Fibroblast of skin of left biceps (primary cell): ENCODE results near the gene MYH1.
"Not testable (repeated sequence)": the region's sequence is repeated elsewhere in the genome, so short reads cannot be mapped to it uniquely, and the experiment has no call there.

ENCODE experiments used
- DNase-seq, 2 experiments: peaks; one replicate each; pipeline ENCODE4 v3.0.0-alpha.2; 2013; ENCODE audit warnings: low read depth in 2 of 2

The MYH1 gene

DNA sequence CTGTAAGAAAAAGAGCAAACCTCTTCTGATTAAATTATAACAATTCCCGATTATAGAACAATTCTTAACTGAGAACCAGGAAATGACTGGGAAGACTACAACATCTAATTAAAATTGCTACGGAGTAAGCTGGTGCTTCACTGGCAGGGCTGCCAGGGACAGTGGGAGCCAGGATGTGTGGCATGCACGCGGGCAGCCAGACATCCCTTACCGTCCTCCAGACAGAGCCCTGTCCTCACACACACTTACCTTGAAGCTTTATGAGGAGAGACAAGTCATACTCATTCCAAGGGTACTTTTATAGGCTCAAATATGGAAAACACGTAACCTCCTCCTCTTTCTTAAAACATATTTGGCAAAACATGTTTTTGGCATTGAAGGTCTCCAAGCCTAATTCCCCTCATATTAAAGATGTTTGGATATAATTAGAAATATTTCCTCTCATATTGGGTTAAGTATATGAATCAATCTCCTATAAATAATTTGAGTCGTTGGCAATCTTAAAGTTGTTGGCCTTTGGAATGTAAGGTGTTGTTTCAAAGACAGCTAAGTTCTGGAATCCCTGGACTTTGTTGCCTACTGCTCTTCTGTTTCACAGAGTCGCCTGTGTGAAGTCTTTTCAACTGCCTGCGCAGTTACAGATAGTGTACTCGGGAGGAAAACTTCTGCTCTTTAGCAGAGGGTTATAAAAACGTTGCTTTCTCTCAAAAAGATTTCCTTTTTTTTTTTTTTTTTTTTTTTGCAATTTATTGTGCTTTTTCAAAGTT lies at the start of gene MYH1:
TSS of gene MYH1 (minus strand) at position 272 of the 767 bp plus-strand sequence. CDS start 1,900 bp downstream, outside the sequence.
- DNase-seq = no peak

DNA sequence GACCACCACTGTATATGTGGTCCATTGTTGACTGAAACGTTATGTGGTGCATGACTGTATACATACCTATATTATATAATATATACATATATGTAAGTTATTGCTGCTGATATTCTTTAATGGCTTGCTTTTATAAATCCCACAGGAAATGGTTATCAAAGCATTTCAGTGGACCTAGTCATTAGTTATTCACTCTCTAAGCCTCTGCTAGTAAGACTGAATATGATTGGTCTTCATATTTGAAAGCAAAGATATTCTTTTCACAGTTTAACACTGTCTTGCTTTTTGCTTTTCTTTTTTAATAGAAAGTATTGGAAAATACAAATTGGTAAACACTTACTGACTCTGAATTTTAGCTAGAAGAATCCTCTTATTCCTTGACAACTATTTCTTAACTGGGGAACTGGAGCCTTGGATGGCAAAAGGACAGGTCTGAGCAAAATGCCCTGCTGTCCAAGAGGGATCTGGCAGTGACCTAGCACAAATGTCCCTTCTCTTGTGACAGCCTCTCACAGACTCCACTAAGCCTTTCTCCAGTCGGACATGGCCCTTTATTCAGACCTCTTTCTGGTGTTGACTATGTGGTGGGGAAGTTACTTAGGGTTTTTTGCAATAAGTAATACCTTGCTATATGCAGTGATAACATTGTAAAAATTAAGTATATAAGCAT lies 45.8 kb upstream of the MYH1 start:
- DNase-seq = no peak

GRCh38 chr17:10558049-10558448 lies 39.7 kb upstream of the MYH1 start:
- no peak for DNase-seq

- DNase-seq = no peak
Observed at GRCh38 chr17:10557422-10557821, 39.1 kb upstream of the MYH1 start.

GRCh38 chr17:10556301-10557005 lies 38.1 kb upstream of the MYH1 start:
- no peak for DNase-seq

GRCh38 chr17:10550014-10550413 lies 31.7 kb upstream of the MYH1 start:
- DNase-seq = no peak

- DNase-seq = no peak
Observed at GRCh38 chr17:10549096-10549842, 30.9 kb upstream of the MYH1 start, which contains the start of gene MYH2. MYH2 (minus strand) TSS chr17:10549658; CDS start chr17:10547920, 1,738 bp downstream.

GRCh38 chr17:10547351-10547750 lies 29.0 kb upstream of the MYH1 start:
- DNase-seq = no peak

DNA sequence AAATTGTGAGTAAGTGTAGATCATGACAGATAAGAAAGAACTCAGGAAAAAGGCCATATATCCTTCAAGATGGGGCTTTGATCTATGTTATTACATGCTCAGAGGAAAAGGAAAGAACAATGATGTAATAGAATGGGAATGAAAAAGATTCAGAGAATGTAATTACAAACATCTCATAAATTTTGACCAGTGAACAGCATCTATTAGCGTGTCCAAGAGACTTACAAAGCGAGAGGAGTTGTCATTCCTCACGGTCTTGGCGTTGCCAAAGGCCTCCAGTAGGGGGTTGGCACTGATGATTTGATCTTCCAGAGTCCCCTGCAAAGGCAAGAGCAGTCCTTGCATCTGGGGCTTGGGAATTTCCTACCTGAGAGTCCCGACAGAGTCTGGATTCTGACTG lies 25.1 kb upstream of the MYH1 start:
- not testable (repeated sequence) for DNase-seq

GRCh38 chr17:10541179-10541578 lies 22.8 kb upstream of the MYH1 start:
- DNase-seq = not testable (repeated sequence)

GRCh38 chr17:10532026-10532425 lies 13.7 kb upstream of the MYH1 start:
- DNase-seq = no peak

GRCh38 chr17:10527419-10527818 lies 9.1 kb upstream of the MYH1 start:
- no peak for DNase-seq

DNA sequence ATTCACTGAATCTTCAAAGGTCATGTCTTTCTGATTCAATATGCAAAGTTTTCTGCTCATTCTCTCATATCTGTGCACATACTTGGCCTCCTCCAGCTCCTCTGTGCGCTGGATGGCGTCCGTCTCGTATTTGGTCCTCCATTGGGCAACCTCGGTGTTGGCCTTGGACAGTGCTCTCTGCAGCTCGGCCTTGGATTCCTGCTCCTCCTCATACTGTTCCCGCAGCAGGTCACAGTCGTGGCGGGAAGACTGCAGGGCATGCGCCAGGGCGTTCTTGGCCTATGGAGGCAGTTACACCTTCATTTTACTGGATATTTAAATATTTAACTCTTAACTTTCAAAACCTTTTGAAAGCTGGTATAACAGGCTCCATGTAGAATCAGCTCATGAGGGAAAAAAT lies 8.2 kb upstream of the MYH1 start:
- no peak for DNase-seq

DNA sequence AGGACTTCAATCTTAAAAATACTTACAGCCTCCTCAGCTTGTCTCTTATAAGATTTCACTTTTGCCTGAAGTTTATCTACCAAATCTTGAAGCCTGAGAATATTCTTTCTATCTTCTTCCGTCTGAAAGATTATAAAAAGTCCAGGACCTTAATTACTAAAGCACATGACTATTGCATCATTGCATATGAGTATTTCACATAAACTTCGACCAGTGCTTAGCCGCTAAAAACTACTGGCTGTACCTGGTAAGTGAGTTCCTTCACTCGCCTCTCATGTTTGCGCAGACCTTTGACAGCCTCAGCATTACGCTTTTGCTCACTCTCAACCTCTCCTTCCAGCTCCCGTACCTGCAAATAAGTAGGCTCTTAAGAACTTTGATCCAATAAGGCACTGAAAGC lies 4.7 kb upstream of the MYH1 start:
- DNase-seq = no peak

DNA sequence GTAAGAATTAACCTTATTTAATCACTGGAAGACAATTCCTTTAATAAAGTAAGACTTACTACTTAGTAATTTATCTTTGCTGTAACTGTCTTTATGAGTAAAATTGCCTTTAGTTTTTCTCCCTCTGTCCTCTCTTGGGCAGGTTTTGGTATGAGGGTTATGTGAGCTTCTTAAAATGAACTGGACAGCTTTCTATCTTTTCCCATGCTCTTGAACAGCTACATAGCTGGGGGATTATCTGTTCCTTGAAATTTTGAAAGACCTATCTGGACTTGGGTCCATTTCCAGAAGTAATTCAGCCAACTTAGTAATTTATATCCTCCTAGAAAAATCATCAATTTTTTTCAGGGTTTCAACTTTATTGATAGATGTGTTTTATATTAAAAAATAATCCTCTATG lies 3.6 kb upstream of the MYH1 start:
- no peak for DNase-seq

DNA sequence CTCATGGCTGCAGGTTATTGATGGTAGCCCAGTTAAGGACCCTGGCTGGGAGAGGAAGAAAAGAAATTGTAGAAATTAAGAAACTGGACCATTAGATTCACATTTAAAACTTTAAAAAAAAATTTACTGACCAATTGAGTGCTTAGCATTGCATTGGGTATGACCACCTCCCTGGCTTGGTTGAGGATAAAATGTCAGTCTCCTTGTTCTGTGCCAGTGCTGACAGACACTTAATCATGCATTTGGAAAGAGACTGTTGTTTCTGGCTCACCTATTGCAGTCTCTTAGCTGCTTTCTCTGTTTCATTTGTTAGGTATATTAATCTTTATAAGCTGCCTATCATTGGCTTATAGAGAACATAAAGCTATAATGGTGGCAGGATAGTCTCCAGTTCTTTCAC lies 1.7 kb downstream of the MYH1 start:
- no peak for DNase-seq

DNA sequence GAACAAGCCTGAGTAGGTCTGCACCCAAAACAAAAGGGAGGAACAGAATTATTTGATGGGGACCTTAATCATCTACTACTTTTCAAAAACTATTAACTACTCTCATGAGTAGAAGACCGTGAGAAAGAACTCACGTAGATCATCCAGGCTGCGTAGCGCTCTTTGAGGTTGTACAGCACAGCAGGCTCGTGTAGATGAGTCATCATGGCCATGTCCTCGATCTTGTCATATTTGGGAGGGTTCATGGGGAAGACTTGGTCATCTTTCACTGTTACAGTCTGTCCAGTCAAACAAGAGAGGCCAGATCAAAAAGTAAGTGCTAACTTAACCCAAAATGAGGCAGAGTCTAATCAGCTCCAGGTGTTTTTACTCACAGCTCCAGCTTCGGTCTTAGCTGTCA lies 2.3 kb downstream of the MYH1 start:
- no peak for DNase-seq

- no peak for DNase-seq
Observed at GRCh38 chr17:10513299-10514067, 4.9 kb downstream of the MYH1 start.

GRCh38 chr17:10512856-10513255 lies 5.5 kb downstream of the MYH1 start:
- DNase-seq = no peak

- no peak for DNase-seq
Observed at GRCh38 chr17:10499950-10500349, 18.4 kb downstream of the MYH1 start.

DNA sequence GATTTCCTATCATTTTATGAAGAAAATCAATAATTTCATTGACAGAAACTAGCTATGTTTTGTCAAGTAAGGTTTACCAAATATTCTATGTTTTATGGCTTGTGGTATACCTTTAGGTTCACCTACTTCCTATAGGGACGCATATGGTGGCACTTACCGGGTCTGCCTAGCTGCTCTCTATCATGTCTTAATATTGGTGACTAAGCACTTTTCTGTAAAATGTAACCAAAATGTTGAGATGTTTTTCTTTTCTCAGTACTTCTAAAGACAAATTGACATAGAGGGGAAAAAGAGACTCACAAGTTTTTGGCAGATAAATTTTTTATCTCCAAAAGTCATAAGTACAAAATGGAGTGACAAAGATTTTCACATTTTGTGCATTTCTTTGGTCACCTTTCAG lies 26.3 kb downstream of the MYH1 start:
- no peak for DNase-seq
